IPS-18a (cell line): ENCODE results near the gene DBF4B.

ENCODE experiments used
- H3K27ac ChIP-seq: one replicate; pipeline ENCODE4 v1.5.1; 2013; ENCODE audit warnings: low read length
- H3K27me3 ChIP-seq: one replicate; pipeline ENCODE4 v1.6.1; 2013; ENCODE audit warnings: mild to moderate bottlenecking, low read length; ENCODE audit not compliant: control insufficient read depth, insufficient read depth
- H3K36me3 ChIP-seq: one replicate; pipeline ENCODE4 v1.6.1; 2013; ENCODE audit warnings: low read depth, low read length; ENCODE audit not compliant: control insufficient read depth
- H3K4me1 ChIP-seq: one replicate; pipeline ENCODE4 v1.6.1; 2013; ENCODE audit warnings: low read depth, low read length; ENCODE audit not compliant: control insufficient read depth
- H3K4me3 ChIP-seq: one replicate; pipeline ENCODE4 v1.5.1; 2013; ENCODE audit warnings: low read length
- H3K9ac ChIP-seq: one replicate; pipeline ENCODE4 v1.6.1; 2013; ENCODE audit warnings: mild to moderate bottlenecking, low read length, moderate library complexity
- H3K9me3 ChIP-seq: one replicate; pipeline ENCODE4 v1.6.1; 2013; ENCODE audit warnings: low read depth, low read length; ENCODE audit not compliant: control insufficient read depth

DBF4B gene

GRCh38 chr17:44775136-44775837, 66.8 kb downstream of the DBF4B start:
- H3K4me1 ChIP-seq, result no peaks in the 10 kb centered on the region
- H3K27me3 ChIP-seq, result peaks cover 15% of the 10 kb centered on the region
- no peaks in the 10 kb centered on the region for H3K9me3 ChIP-seq
- peak overlapping the region; percentile 63 for H3K4me3 ChIP-seq
- no peaks in the 10 kb centered on the region for H3K36me3 ChIP-seq
- no peak overlapping the region for H3K27ac ChIP-seq
- peak overlapping the region; percentile 12 for H3K9ac ChIP-seq

GRCh38 chr17:44775838-44776621, 67.6 kb downstream of the DBF4B start:
- Histone ChIP-seq H3K9ac (peak overlapping the region; percentile 8), H3K27me3 (peaks cover 15% of the 10 kb centered on the region), H3K4me1 (peaks cover 1% of the 10 kb centered on the region), H3K9me3 (no peaks in the 10 kb centered on the region), H3K4me3 (peak overlapping the region; percentile 63), H3K36me3 (no peaks in the 10 kb centered on the region), H3K27ac (no peak overlapping the region)

DNA sequence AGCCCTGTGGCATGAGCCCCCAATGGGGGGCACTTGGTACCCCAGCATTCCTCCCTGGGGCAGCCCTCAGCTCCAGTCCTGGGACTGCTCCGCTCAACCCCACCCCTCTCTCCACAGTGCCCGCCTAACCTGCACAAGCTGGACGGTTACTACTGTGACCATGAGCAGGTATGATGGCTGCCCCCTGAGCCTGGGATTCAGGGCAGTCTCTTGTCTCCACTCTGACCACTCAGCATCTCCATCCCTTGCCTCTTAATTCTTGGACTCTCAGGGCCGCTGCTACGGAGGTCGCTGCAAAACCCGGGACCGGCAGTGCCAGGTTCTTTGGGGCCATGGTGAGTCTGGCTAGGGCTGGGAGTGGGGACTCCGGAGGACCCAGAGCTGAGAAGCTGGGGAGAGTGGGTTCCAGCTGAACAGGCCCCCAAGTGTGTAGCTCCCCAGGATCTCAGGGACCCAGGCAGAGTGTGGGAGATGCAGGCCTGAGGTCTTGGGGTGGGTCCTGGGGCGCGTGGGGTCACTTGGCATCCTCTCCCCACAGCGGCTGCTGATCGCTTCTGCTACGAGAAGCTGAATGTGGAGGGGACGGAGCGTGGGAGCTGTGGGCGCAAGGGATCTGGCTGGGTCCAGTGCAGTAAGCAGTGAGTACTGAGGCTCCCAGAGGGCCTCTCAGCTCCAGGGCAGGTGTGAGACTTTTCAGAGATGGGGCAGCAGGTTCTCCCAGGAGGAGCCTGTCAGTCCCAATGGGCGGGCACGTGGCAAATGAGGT, 68.3 kb downstream of the DBF4B start:
- Histone ChIP-seq H3K4me3 (no peak overlapping the region), H3K9ac (no peak overlapping the region), H3K4me1 (peaks cover 9% of the 10 kb centered on the region)

GRCh38 chr17:44777394-44778348, 69.2 kb downstream of the DBF4B start:
- peaks cover 15% of the 10 kb centered on the region for H3K27me3 ChIP-seq
- H3K9me3 ChIP-seq, result no peaks in the 10 kb centered on the region
- no peak overlapping the region for H3K27ac ChIP-seq
- peaks cover 17% of the 10 kb centered on the region for H3K4me1 ChIP-seq
- no peaks in the 10 kb centered on the region for H3K36me3 ChIP-seq
- no peak overlapping the region for H3K4me3 ChIP-seq
- no peak overlapping the region for H3K9ac ChIP-seq

More for the DNA sequence above, 68.3 kb downstream of the DBF4B start:
- Histone ChIP-seq H3K36me3 (no peaks in the 10 kb centered on the region), H3K27ac (no peak overlapping the region), H3K9me3 (no peaks in the 10 kb centered on the region), H3K27me3 (peaks cover 15% of the 10 kb centered on the region)

- no peaks in the 10 kb centered on the region for H3K36me3 ChIP-seq
- no peak overlapping the region for H3K9ac ChIP-seq
- H3K4me1 ChIP-seq, result peaks cover 17% of the 10 kb centered on the region
- H3K27ac ChIP-seq, result no peak overlapping the region
- H3K4me3 ChIP-seq, result peak overlapping the region; percentile 48
- H3K9me3 ChIP-seq, result no peaks in the 10 kb centered on the region
- peaks cover 15% of the 10 kb centered on the region for H3K27me3 ChIP-seq
Observed at GRCh38 chr17:44778656-44779210, 70.3 kb downstream of the DBF4B start.

GRCh38 chr17:44779211-44780025, 71.0 kb downstream of the DBF4B start:
- Histone ChIP-seq H3K27me3 (peaks cover 15% of the 10 kb centered on the region), H3K27ac (no peak overlapping the region), H3K4me3 (peak overlapping the region; percentile 48), H3K36me3 (no peaks in the 10 kb centered on the region), H3K9ac (no peak overlapping the region), H3K9me3 (no peaks in the 10 kb centered on the region), H3K4me1 (peaks cover 17% of the 10 kb centered on the region)

DNA sequence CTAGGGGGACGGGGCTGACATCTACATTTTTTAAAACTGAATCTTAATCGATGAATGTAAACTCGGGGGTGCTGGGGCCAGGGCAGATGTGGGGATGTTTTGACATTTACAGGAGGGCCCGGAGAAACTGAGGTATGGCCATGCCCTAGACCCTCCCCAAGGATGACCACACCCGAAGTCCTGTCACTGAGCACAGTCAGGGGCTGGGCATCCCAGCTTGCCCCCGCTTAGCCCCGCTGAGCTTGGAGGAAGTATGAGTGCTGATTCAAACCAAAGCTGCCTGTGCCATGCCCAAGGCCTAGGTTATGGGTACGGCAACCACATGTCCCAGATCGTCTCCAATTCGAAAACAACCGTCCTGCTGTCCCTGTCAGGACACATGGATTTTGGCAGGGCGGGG, 71.7 kb downstream of the DBF4B start:
- Histone ChIP-seq H3K36me3 (no peaks in the 10 kb centered on the region), H3K9me3 (no peaks in the 10 kb centered on the region), H3K9ac (no peak overlapping the region)

GRCh38 chr17:44780845-44781480, 72.5 kb downstream of the DBF4B start:
- Histone ChIP-seq H3K4me3 (no peak overlapping the region), H3K36me3 (no peaks in the 10 kb centered on the region), H3K27ac (no peak overlapping the region), H3K9ac (no peak overlapping the region), H3K4me1 (peaks cover 17% of the 10 kb centered on the region), H3K27me3 (peaks cover 15% of the 10 kb centered on the region), H3K9me3 (no peaks in the 10 kb centered on the region)

More for the DNA sequence above, 71.7 kb downstream of the DBF4B start:
- Histone ChIP-seq H3K27me3 (peaks cover 15% of the 10 kb centered on the region), H3K27ac (no peak overlapping the region), H3K4me3 (no peak overlapping the region), H3K4me1 (peaks cover 17% of the 10 kb centered on the region)

GRCh38 chr17:44781551-44782325, 73.3 kb downstream of the DBF4B start:
- H3K36me3 ChIP-seq, result no peaks in the 10 kb centered on the region
- H3K9ac ChIP-seq, result no peak overlapping the region
- H3K27ac ChIP-seq, result no peak overlapping the region
- peaks cover 7% of the 10 kb centered on the region for H3K27me3 ChIP-seq
- H3K9me3 ChIP-seq, result no peaks in the 10 kb centered on the region
- no peak overlapping the region for H3K4me3 ChIP-seq
- H3K4me1 ChIP-seq, result peaks cover 17% of the 10 kb centered on the region
